Measurements from ENCODE around the gene RUNX2.

RUNX2 gene

DNA sequence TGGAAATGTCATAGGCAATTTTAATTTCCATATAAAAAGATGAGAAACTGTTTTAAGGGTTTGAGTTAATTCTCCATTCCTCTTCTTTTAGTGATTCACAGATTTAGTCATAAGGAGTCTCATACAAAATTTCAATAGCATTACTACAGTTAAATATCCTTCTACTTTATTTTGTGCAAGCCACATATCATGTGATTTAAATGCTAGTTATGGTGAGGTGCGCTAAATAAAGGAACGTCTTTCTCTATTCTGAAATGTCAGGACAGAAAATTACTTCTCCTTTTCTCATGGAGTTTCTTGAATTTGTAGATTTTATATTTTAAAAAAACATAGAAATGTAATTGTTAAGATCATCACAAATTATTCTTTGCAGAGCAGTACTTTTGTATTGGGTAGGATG lies 99.6 kb downstream of the RUNX2 start:
- TF ChIP-seq GATA3 (IDR thresholded peaks at IDR 0.05; ENCODE audit: low read depth, low read length) (no peak), GATA2 (IDR thresholded peaks at IDR 0.05; ENCODE audit: low read depth, low read length) (no peak)

DNA sequence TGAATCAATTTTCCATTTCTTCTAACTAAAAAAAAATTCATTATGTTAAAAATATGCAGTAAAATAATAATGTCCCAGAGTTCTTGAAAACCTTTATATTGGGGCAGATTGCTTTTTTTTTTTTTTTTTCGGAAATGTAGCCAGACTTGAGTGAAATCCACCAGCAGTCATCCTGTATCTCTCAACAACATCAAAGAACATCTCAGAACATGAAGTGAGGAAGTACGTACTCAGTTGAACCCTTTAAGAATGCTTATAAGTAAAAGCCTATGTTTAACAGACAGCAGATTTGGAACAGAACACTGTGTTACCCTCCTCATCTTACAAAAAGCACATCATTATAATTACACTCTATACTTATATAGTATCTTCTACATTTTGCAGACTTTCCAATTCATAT lies 100.6 kb downstream of the RUNX2 start:
- no peak for TF ChIP-seq GATA2 (IDR thresholded peaks at IDR 0.05; ENCODE audit: low read depth, low read length)
- TF ChIP-seq GATA3 (IDR thresholded peaks at IDR 0.05; ENCODE audit: low read depth, low read length) = no peak

DNA sequence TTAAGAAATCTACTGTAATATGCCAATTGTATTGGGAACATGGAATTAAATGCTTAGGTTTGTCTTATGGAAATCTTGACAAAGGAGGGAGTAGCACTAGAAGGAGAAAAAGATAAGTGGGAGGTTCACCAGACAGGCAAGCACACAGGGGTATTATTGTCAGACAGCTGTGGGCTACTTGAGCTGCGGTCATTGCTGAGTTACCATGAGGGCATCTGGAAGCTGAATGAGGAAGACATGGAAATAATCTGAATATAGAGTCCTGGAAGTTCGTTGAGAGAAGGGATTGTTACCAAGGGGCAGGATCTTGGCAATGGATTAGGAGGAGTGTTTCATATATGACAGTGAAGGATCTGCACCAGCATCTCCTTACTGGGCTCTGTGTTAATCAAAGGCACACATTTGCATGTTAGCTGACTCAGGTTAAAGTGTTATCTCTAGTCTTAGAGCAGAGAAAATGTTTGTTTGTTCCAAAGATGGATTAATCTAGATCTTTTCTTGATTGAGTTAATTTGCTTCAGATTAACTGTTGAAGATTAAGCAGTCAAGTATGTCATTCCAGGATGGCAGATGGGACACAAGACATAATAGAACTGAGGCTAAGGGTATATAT lies 102.6 kb downstream of the RUNX2 start:
- TF ChIP-seq GATA2 (IDR thresholded peaks at IDR 0.05; ENCODE audit: low read depth, low read length) (no peak), GATA3 (IDR thresholded peaks at IDR 0.05; ENCODE audit: low read depth, low read length) (no peak)

DNA sequence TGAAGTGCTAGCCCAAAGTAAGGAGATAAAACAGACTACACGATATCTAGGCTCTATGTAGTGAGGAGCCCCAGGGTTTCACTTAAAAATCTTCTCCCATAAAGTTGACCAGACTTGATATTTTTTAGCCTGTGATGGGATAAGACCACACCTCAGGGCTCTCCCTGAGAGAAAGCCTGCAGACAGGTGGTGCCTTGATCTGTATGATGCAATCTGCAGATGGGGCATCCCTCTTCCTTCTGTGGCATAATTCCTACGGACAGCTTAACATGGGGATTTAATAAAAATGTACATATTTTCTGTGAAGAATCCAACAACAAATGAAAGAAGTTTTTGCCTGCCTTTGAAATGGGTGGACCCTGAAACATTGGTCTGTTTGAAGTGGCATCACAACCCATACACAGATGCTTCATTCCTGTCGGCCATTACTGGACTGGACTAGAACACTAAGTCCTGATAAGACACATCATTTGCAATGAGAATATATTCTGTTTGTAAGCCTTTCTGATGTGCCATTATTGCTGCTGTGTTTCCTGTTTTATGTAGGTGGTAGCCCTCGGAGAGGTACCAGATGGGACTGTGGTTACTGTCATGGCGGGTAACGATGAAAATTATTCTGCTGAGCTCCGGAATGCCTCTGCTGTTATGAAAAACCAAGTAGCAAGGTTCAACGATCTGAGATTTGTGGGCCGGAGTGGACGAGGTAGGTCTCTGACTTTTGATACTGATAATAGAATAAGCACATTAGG lies 103.4 kb downstream of the RUNX2 start:
- TF ChIP-seq GATA2 (IDR thresholded peaks at IDR 0.05; ENCODE audit: low read depth, low read length) = no peak
- no peak for TF ChIP-seq GATA3 (IDR thresholded peaks at IDR 0.05; ENCODE audit: low read depth, low read length)

DNA sequence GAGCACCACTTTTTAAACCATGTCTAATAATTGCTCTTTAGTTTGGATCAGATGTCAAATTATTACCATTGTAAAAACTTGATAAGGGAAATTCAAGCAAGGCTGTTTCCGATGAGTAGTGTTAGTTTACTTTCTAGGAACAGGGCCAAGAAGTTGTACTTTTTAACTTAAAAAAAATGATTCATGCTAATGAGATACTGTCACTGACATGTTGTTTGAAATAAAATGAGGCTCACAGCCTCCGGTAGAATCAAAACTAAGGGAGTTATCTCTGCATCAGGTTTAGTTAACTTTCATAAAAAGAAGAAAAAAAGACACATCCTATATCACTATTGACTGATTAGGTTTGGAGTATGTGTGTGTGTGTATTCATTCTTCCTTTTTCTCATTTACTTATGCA lies 104.8 kb downstream of the RUNX2 start:
- TF ChIP-seq GATA2 (IDR thresholded peaks at IDR 0.05; ENCODE audit: low read depth, low read length) = no peak
- TF ChIP-seq GATA3 (IDR thresholded peaks at IDR 0.05; ENCODE audit: low read depth, low read length) = no peak

DNA sequence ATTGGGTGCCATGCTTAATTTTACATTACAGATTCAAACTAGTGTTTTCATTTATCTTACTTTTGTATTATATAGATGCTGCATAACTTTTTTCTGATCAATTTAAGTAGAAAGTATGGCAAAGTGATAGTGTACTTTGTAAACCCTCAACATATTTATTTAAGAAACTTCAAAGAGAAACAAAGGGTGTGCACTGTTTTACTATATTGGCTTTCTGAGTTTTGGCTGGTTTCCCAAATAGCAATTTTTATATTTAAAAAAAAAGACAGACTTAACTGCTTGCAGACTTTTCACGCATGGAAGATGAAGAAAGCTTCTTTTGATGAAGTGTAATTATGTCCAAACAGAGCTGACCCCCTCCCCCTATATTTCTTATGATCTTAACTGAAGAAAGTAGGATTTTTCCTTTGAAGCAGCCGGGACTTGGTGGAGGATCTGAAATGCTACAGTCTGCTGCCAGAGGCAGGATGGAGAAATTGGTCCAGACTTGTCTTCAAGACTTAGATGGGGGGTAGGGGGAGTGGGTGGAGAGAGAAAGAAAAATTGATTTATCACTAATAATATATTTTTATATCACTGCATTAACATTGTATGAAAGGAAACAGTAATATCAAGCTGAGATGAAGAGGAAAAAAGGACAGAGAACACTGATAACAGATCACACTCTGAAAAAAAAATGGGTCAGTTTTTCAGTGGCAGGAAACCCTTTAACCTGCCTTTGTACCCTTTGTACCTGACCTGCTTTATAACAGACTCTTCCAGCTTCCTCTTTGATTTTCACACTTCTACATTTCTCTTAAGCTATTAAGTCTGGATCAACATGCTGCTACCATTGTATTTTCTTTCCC lies 105.6 kb downstream of the RUNX2 start:
- TF ChIP-seq GATA3 (IDR thresholded peaks at IDR 0.05; ENCODE audit: low read depth, low read length) (no peak), GATA2 (IDR thresholded peaks at IDR 0.05; ENCODE audit: low read depth, low read length) (no peak)

DNA sequence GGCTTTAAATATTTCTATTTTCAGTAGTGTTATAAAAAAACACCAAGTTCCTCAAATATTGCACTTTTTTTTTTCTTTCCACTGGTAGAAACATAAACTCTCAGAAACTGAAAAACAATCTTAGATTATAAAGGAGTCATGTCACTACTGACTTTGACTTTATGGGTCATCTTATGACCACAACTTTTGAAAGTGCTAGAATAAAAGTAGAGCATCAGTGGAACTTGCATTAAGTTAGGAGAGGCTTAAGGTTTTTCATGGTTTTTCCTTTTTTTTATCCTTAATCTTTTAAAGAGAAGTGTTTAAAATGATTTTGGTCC lies 106.2 kb downstream of the RUNX2 start:
- TF ChIP-seq GATA2 (IDR thresholded peaks at IDR 0.05; ENCODE audit: low read depth, low read length) (no peak), GATA3 (IDR thresholded peaks at IDR 0.05; ENCODE audit: low read depth, low read length) (no peak)

DNA sequence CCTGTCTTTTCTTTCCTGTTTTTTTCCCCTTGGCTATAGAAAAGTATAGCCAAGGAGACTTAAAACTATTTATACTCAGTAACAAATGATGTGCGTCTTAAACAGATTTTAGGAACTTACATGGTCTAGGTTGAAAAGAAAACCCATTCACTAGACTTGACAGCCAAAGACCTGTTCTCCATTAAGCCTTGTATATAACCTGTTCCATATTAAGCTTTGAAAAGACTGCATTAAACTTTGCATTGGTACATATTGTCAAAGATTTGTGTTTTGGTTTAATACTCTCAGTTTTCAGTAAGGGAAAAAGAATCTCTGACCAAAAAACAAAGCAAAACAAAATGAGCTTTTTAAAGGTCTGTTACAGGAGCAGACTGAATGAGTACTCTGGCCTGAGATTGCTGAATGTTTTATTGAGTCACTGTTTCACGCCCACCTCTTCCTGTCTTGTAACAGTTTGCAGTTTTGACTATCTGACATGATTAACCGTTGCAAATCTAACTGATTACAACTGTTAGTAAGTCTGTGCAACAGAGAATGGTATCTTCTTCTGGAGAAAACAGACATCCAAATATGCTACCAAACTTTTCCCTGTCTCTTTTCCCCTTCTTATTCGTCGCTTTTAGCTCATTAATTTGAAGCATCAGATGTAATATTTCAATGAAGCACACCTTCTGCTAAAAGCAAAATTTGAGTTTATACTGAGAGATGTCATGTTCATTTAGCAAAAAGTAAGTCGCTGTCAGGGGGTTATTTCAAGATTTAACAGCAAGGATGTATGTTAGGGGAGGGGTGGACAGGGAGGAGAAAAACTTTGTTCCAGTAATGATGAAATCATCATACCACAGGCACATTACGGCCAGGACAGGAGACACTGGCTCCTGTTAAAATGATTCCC lies 108.7 kb downstream of the RUNX2 start:
- TF ChIP-seq GATA2 (IDR thresholded peaks at IDR 0.05; ENCODE audit: low read depth, low read length) = no peak
- no peak for TF ChIP-seq GATA3 (IDR thresholded peaks at IDR 0.05; ENCODE audit: low read depth, low read length)

DNA sequence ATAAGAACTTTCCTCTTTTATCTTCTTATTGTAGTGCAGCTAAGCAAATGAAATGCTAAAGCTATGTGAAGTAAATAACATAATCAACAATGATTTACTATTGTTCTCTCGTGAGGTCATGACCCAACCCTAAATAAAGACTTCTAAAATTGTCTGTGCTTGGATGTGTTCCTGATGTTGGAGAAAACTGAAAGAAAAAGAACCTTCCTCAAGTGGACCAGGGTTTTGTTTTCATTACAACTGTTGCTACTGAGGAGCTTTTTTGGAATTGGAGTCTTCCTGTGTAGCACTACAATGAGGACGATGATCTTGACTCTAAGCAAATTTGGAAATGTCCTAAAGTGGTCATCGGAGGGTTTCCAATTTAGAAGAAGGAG lies 109.3 kb downstream of the RUNX2 start:
- TF ChIP-seq GATA3 (IDR thresholded peaks at IDR 0.05; ENCODE audit: low read depth, low read length) = no peak
- no peak for TF ChIP-seq GATA2 (IDR thresholded peaks at IDR 0.05; ENCODE audit: low read depth, low read length)

DNA sequence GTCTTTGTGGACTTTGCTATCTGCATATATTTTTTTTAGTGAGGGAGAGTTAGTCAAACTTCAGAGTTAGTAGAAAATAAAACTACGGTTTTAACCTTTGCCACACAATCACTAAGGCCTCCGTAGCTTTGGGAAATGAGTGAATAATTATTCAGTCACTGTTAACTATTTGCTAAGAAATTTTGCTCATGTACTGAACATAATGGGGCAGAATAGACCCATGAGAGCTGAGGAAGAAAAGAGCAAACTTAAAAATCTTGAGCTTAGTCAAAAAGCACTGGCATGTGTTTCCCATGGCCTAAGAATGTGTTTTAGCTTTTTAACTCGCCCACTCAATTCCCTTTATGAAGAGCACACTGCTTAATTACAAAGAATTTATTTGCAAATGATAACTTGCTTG lies 110.0 kb downstream of the RUNX2 start:
- TF ChIP-seq GATA3 (IDR thresholded peaks at IDR 0.05; ENCODE audit: low read depth, low read length) (no peak), GATA2 (IDR thresholded peaks at IDR 0.05; ENCODE audit: low read depth, low read length) (no peak)

DNA sequence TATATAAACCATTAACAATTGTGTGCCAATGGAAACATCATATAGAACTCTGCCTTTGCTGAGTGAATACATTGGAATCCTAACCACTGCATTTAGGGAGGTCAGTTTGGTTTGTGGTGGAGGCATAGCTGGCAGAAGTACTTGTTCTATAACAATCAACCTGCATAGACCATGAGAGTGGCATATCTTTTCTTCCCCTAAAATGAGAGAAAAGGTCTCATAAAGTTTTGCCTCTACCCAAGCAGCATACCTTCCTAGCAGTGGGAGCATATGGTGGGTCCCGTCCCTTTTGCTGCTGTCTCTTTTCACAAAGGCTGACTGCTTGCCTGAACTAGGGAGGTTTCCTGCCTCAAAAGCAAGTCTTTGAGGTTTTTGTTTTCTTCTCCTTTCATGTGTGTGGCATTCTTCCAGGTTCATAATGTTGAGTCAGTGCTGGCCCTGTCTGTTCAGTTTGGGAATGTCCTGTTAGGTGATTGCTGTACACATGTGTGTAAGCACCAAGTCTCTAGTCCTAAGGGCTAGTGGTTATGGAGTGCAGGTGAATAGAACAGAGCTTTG lies 110.8 kb downstream of the RUNX2 start:
- TF ChIP-seq GATA2 (IDR thresholded peaks at IDR 0.05; ENCODE audit: low read depth, low read length) (no peak), GATA3 (IDR thresholded peaks at IDR 0.05; ENCODE audit: low read depth, low read length) (no peak)

DNA sequence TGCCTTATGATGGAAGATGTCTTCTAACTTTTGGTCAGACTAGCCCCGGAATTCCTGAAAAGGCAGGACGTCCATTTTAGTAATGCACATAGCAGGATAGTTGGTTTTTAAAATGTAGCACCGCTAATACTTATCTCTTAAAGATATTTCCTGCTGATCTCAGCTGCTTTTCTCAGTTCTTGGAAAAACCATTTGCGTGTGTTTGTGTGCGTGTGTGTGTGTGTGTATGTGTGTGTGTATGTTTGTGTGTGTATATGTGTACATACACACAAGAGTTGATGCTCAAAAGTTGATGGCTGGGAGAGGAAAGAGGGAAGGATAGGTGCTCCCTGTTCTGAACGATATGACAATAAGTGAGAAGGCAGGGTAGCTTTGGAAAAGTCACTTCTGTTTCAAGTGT lies 111.3 kb downstream of the RUNX2 start:
- TF ChIP-seq GATA2 (IDR thresholded peaks at IDR 0.05; ENCODE audit: low read depth, low read length) (no peak), GATA3 (IDR thresholded peaks at IDR 0.05; ENCODE audit: low read depth, low read length) (no peak)

DNA sequence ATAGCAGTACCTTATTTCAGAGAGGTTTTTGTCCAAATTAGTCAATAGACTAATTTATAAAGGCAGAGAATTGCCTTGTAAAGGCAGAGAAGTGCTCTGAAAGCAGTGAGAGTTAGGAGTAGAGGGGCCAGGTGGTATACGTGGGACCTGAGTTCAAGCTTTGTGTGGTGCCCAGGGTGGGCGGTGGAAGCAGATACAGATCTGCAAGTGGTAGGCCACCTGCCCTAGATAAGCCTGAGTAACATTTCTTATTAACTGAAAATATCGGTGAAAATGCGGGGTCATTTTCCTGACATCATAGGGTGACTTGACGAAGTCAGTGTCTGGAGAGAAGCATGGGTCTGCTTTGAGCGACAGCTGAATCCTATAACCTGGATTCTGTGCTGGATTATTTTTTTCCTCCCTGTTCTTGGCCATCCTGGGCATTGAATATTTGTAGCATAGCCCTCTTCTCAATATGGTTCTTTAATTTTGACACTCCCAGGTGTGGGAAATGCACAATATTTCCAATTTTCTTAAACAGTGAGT lies 111.8 kb downstream of the RUNX2 start:
- TF ChIP-seq GATA3 (IDR thresholded peaks at IDR 0.05; ENCODE audit: low read depth, low read length) (no peak), GATA2 (IDR thresholded peaks at IDR 0.05; ENCODE audit: low read depth, low read length) (no peak)

All from SH-SY5Y (cell line).